AG04449 (cell line): ENCODE results near the gene CBFA2T2.
A peak's percentile ranks its signal among the peaks of the same experiment; 100 is the strongest.

Experiments
- CTCF ChIA-PET: fragments of 350-600 bp; formaldehyde crosslinking; extraction: SDS; loops from one replicate; lab custom pipeline; 2021; ENCODE audit warnings: antibody characterized with exemption; lab: Yijun Ruan, JAX
- POLR2A ChIA-PET: fragments of 400-600, 350-600 bp; formaldehyde crosslinking; extraction: SDS; loops from one replicate; lab custom pipeline; 2020; ENCODE audit warnings: antibody characterized with exemption, inconsistent platforms; lab: Yijun Ruan, JAX
- DNase-seq: peaks from one replicate; pipeline ENCODE4 v3.0.0-alpha.2; 2010; ENCODE audit warnings: low read depth, low spot score
- H3K4me3 ChIP-seq: 2 replicates; pipeline ENCODE4 v1.5.1; 2011; ENCODE audit warnings: low read depth, mild to moderate bottlenecking, control low read depth, low read length
- TF ChIP-seq, protein P1 (sequence below): IDR thresholded peaks from one replicate; pipeline ENCODE4 v1.5.1; 2011; ENCODE audit warnings: mild to moderate bottlenecking, moderate library complexity, low read length, control low read depth, inconsistent platforms; ENCODE audit not compliant: insufficient read depth; ENCODE audit errors: missing control alignments

The CBFA2T2 gene

DNA sequence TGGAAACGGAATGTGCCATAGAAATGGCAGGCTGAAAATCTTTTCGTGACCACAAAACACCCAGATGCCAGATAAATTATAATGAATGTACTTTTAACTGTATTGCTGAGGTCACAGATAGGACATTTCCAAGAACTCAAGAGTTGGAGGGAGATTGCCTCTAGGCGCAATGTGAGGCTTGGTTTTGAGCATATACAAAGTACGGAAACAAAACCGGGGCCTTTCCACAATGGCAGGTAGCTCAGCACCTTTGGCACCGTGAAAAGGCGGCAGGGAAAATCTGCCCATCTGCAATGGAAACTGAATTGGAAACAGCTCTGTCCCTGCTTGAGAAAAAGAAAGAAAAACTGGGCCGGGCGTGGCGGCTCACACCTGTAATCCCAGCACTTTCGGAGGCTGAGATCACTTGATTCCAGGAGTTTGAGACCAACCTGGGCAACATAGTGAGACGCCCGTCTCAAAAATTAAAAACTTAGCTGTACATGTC is 161.7 kb downstream of the CBFA2T2 start:
- CTCF ChIA-PET: interaction anchor here (0.9 to 10.9 kb wide), 9 partner anchors 13 to 217 kb away, joined by 3 to 99 read pairs (median 4); partner anchors contain the start of genes ACTL10, C20orf144 and SNTA1
- DNase-seq: no peak
- POLR2A ChIA-PET: no interaction called here
- TF ChIP-seq, protein P1, sequence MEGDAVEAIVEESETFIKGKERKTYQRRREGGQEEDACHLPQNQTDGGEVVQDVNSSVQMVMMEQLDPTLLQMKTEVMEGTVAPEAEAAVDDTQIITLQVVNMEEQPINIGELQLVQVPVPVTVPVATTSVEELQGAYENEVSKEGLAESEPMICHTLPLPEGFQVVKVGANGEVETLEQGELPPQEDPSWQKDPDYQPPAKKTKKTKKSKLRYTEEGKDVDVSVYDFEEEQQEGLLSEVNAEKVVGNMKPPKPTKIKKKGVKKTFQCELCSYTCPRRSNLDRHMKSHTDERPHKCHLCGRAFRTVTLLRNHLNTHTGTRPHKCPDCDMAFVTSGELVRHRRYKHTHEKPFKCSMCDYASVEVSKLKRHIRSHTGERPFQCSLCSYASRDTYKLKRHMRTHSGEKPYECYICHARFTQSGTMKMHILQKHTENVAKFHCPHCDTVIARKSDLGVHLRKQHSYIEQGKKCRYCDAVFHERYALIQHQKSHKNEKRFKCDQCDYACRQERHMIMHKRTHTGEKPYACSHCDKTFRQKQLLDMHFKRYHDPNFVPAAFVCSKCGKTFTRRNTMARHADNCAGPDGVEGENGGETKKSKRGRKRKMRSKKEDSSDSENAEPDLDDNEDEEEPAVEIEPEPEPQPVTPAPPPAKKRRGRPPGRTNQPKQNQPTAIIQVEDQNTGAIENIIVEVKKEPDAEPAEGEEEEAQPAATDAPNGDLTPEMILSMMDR: no peak
- H3K4me3 ChIP-seq: no peak overlapping the region

DNA sequence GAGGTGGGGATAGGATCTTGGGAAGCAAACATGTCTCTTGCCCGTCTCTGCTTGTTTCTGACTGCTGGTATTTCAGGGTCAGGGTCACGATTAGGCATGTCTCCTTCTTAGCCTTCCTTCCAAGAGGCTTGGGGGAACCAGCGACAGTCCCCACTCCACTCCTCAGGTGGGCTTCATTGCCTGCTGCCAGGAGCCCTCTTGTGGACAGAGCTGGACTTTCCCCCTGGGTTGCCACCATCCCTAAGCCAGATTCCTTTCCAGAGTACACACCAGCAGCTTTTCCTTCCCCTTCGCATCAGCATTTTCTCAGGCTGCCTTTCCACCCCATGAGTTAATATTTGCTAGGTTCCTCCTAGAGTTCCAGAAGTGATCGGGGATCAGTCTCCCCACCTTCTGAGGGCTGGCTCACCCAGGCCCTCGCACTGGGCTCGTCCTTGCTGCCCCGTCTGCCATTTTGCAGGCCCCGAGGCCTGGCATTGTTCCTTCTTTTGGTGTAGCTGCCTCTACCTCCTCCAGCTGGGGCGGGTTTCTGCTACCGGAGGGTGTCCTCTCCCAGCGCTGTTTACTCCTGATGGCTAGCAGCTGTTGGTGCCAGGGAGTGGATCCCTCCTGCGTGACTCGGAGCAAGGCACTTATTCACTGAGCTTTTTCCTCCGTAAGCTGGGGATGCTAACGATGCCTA is 163.5 kb downstream of the CBFA2T2 start:
- H3K4me3 ChIP-seq: no peak overlapping the region
- CTCF ChIA-PET: interaction anchor here (0.6 to 10.9 kb wide), 24 partner anchors 10 to 478 kb away, joined by 3 to 99 read pairs (median 4); partner anchors contain the start of genes ACTL10, C20orf144, CBFA2T2 and CDK5RAP1
- TF ChIP-seq, protein P1: peak; percentile 93
- no peak for DNase-seq
- POLR2A ChIA-PET: interaction anchor here (1.8 kb wide), 1 partner anchor 10 kb away, joined by 5 read pairs; the partner anchor contains the start of gene C20orf144

DNA sequence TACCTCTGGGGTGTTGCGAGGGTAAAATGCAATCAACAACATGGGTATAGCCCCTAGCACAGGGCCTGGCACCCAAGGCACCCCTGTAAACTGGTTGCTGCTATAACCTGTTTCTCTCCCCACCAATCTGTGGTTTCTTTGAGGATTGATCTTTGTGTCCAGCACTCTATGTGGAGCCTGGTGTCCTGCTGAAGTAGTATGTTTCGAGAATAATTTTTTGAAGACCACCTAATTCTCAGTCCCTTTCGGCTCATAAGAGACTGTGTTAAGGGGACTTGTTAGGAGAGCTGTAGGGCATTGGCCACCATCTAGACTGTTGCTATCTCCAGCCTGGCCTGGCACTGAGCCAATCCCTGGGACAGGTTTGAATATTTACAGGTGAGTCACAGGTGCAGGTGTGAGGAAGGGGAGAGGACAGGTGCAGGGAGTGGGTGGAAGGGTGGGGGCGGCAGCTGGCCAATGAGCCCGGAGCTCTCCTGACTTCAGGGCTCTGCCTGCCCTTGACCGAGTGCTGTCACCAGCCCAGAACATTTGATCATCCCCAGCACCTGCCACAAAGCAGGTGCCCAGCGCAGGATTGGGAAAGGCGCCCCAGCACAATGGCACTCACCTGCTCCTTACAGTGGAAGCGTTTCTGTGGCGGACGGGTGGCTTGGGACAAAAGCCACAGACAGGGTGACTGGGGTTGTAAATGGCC is 164.2 kb downstream of the CBFA2T2 start:
- ChIA-PET POLR2A (interaction anchor here (1.8 kb wide), 1 partner anchor 9 kb away, joined by 5 read pairs; the partner anchor contains the start of gene C20orf144), CTCF (interaction anchor here (0.6 to 10.9 kb wide), 24 partner anchors 11 to 477 kb away, joined by 3 to 99 read pairs (median 4); partner anchors contain the start of genes ACTL10, C20orf144, CBFA2T2 and CDK5RAP1)
- H3K4me3 ChIP-seq: no peak overlapping the region
- TF ChIP-seq, protein P1: no peak
- no peak for DNase-seq

DNA sequence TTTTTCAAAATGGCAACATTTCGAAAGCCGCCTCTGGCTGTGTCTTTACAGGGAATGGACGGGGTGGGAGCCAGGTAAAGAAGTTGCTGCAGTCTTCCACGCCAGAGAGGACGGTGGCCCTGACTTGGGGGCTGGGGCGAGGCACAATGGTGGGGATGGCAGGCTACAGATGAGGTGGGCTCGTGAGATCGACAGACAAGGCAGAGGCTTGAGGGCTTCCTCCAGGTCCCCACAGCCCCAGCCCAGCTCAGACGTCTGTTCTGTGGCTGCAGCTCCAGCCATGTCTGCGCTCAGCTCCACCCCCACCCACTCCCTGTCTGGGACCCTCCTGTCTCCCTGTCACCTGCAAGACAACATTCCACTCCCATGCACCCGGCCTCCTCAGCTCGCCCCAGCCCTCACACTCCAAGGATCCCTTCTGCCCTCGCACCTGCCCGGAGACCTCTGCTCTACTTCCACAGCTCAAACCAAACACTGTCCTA is 164.8 kb downstream of the CBFA2T2 start:
- H3K4me3 ChIP-seq: no peak overlapping the region
- CTCF ChIA-PET: interaction anchor here (0.9 to 10.9 kb wide), 8 partner anchors 10 to 260 kb away, joined by 3 to 99 read pairs (median 8); partner anchors contain the start of genes ACTL10, C20orf144 and SNTA1
- no peak for DNase-seq
- TF ChIP-seq, protein P1: no peak
- POLR2A ChIA-PET: interaction anchor here (0.5 to 1.0 kb wide), 2 partner anchors 9 to 913 kb away, joined by 3 read pairs; no protein-coding TSS in a partner anchor

DNA sequence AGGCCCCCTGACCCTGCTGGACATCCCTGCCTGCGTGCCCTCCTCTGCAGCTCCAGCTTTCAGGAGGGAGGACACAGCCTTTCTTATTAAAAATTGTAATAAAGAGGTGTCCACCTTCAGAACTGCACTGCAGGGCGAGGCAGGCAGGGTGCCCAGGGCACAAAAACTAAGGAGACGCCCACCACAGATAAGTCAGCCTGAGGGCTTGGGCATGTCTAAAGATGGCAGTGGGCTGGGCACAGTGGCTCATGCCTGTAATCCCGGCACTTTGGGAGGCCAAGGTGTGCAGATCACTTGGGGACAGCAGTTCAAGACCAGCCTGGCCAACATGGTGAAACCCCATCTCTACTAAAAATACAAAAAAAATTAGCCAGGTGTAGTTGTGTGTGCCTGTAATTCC is 165.3 kb downstream of the CBFA2T2 start:
- TF ChIP-seq, protein P1: no peak
- no peak for DNase-seq
- POLR2A ChIA-PET: interaction anchor here (0.5 to 1.0 kb wide), 2 partner anchors 8 to 913 kb away, joined by 3 read pairs; no protein-coding TSS in a partner anchor
- CTCF ChIA-PET: interaction anchor here (2.8 to 10.9 kb wide), 3 partner anchors 10 to 198 kb away, joined by 11 to 99 read pairs (median 33); partner anchors contain the start of genes ACTL10 and C20orf144
- no peak overlapping the region for H3K4me3 ChIP-seq
